K562 (cell line): ENCODE data around the gene TARS3. TPM values are rescaled to one million over a fixed set of nuclear protein-coding genes. Genes with fewer than 3 reads are reported as not detected.

Source experiments
- ATAC-seq: fragments of 200-7000 bp; cut with Tn5 transposase; 3 replicates; pipeline ENCODE4 v1.9.1; 2020; ENCODE audit warnings: moderate library complexity
- BruUV-seq: library from RNA; stranded (reverse); fragments of 400-500 nt; replicated peaks from 2 replicates; lab custom pipeline; 2021; lab: Mats Ljungman, UMichigan
- CTCF ChIA-PET: fragments of 300-600 bp; formaldehyde crosslinking; extraction: SDS; loops from one replicate; lab custom pipeline; 2021; ENCODE audit warnings: low intra/inter-chr PET ratio; lab: Yijun Ruan, JAX
- POLR2A ChIA-PET: fragments of 300-600, 350-650 bp; sonication (Branson Sonifier 250); formaldehyde crosslinking; extraction: SDS; loops from one replicate; lab custom pipeline; 2021; ENCODE audit warnings: antibody characterized with exemption, inconsistent platforms; lab: Yijun Ruan, JAX
- DNase-seq, 4 experiments: peaks; one replicate each; pipeline versions ENCODE4 v3.0.0 to v3.0.0-alpha.2; 2011 to 2018; ENCODE audit warnings: low spot score in 3 of 4, mixed read lengths in 3 of 4; ENCODE audit errors: extremely low read depth in 1 of 4
- FAIRE-seq: peaks from 2 replicates; lab custom pipeline; 2011; peaks lifted over from hg19 to GRCh38; lab: Jason Lieb, UNC
- H2AFZ ChIP-seq: 2 replicates; pipeline ENCODE4 v1.6.0; 2011; ENCODE audit warnings: low read depth, low read length, control low read depth, inconsistent platforms
- H3K27ac ChIP-seq: fragments of 200-600 bp; 3 replicates; pipeline ENCODE4 v1.8.0; 2011; ENCODE audit warnings: low read depth, mild to moderate bottlenecking, control low read depth, inconsistent platforms, low read length, moderate library complexity, mixed read lengths; ENCODE audit errors: extremely low read depth
- H3K27me3 ChIP-seq, 2 experiments: fragments of 300-600 bp in 1 of 2; 2 replicates in 1 of 2; 3 replicates in 1 of 2; pipeline versions ENCODE4 v1.6.0 to v1.8.0; 2011; ENCODE audit warnings: inconsistent platforms in 2 of 2, low read length in 2 of 2, mild to moderate bottlenecking in 1 of 2, mixed read lengths in 1 of 2, moderate library complexity in 1 of 2; ENCODE audit not compliant: control insufficient read depth in 2 of 2, insufficient read depth in 2 of 2
- H3K36me3 ChIP-seq: fragments of 300-600 bp; 3 replicates; pipeline ENCODE4 v1.8.0; 2011; ENCODE audit warnings: mild to moderate bottlenecking, low read length, inconsistent platforms; ENCODE audit not compliant: control insufficient read depth, insufficient read depth
- H3K4me1 ChIP-seq, 2 experiments: fragments of 200-600 bp in 1 of 2; replicated peaks in 1 of 2; 2 replicates in 1 of 2; 3 replicates in 1 of 2; pipeline versions ENCODE4 v1.5.1 to v1.8.0; 2011; ENCODE audit warnings: inconsistent platforms in 2 of 2, low read length in 2 of 2, mild to moderate bottlenecking in 1 of 2, mixed read lengths in 1 of 2, moderate library complexity in 1 of 2; ENCODE audit not compliant: control insufficient read depth in 2 of 2, insufficient read depth in 2 of 2
- H3K4me2 ChIP-seq: 2 replicates; pipeline ENCODE4 v1.6.1; 2011; ENCODE audit warnings: low read length, control low read depth, inconsistent platforms, mixed read lengths; ENCODE audit not compliant: insufficient read depth
- H3K4me3 ChIP-seq: fragments of 200-600 bp; sonication (generic), shearing (Covaris generic); 2 replicates; pipeline ENCODE4 v1.5.1; 2016; ENCODE audit warnings: control low read depth, inconsistent platforms
- H3K79me2 ChIP-seq: fragments of 200-600 bp; 3 replicates; pipeline ENCODE4 v1.8.0; 2011; ENCODE audit warnings: low read length, inconsistent platforms; ENCODE audit not compliant: control insufficient read depth, insufficient read depth
- H3K9ac ChIP-seq, 2 experiments: 2 replicates each; pipeline versions ENCODE4 v1.6.0 to v1.6.1; 2011; ENCODE audit warnings: low read depth in 2 of 2, low read length in 2 of 2, control low read depth in 1 of 2, inconsistent platforms in 1 of 2, mild to moderate bottlenecking in 1 of 2, mixed read lengths in 1 of 2; ENCODE audit not compliant: insufficient read depth in 1 of 2
- H3K9me1 ChIP-seq: one replicate; pipeline ENCODE4 v1.6.0; 2011; ENCODE audit warnings: inconsistent platforms, mild to moderate bottlenecking, low read length, moderate library complexity; ENCODE audit not compliant: control insufficient read depth, insufficient read depth
- H3K9me3 ChIP-seq: replicated peaks from 2 replicates; pipeline ENCODE4 v1.5.1; 2011; ENCODE audit warnings: low read depth, low read length, inconsistent platforms; ENCODE audit not compliant: control insufficient read depth, insufficient read depth
- H4K20me1 ChIP-seq: replicated peaks from 2 replicates; pipeline ENCODE4 v1.6.1; 2011; ENCODE audit warnings: low read length, inconsistent platforms, mixed read lengths; ENCODE audit not compliant: control insufficient read depth, insufficient read depth
- ADNP ChIP-seq: fragments of 200-800 bp; sonication (Bioruptor generic); IDR thresholded peaks from 2 replicates; pipeline ENCODE4 v1.6.1; 2016; ENCODE audit warnings: missing genetic modification characterization, missing compliant biosample characterization
- FOSL1 ChIP-seq: fragments of 200-800 bp; sonication (Bioruptor generic); conservative IDR thresholded peaks from 2 replicates; pipeline ENCODE4 v1.6.1; 2016; ENCODE audit warnings: missing genetic modification characterization, missing compliant biosample characterization
- POLR2AphosphoS5 ChIP-seq: IDR thresholded peaks from 2 replicates; pipeline ENCODE4 v1.6.1; 2011; ENCODE audit warnings: mild to moderate bottlenecking, low read depth, low read length, moderate library complexity; ENCODE audit not compliant: control insufficient read depth, insufficient read depth
- ZNF146 ChIP-seq: IDR thresholded peaks from one replicate; pipeline ENCODE4 v1.6.1; 2018; ENCODE audit warnings: missing compliant biosample characterization; ENCODE audit not compliant: unreplicated experiment
- ZNF79 ChIP-seq: fragments of 250-450 bp; sonication (Bioruptor Pico); IDR thresholded peaks from 2 replicates; pipeline ENCODE4 v1.4.0; 2020; ENCODE audit warnings: low read depth, mild to moderate bottlenecking, moderate library complexity
- WGBS: fragments of 100-300 bp; shearing (Covaris generic); methylation state at CpG from one replicate; pipeline ENCODE4 v1.1.6; 2016; ENCODE audit warnings: low coverage, mixed read lengths; ENCODE audit not compliant: insufficient coverage; ENCODE audit errors: missing lambda C conversion rate; 5-methylcytosine and 5-hydroxymethylcytosine counted together
- in situ Hi-C: fragments of 300-500 bp; cut with MboI; formaldehyde crosslinking; loops from 4 replicates; pipeline ENCODE4 v1.15.0; 2018; ENCODE audit warnings: inconsistent platforms, mixed read lengths
- intact Hi-C: fragments of 100-400 bp; cut with micrococcal nuclease; formaldehyde crosslinking; loops from 2 replicates; pipeline ENCODE4 v1.14.2; 2022
- polyA plus RNA-seq, 8 experiments: library from polyadenylated mRNA; depleted of rRNA in 4 of 8; stranded (reverse) in 5 of 8; unstranded in 3 of 8; fragments of >200 nt; fragmentation: Nextera tagmentation in 2 of 8; fragmentation: Illumina TruSeq in 1 of 8; extraction: Ambion mirVana in 2 of 8; extraction: Trizol in 1 of 8; gene quantifications; 2 replicates each; pipeline versions ENCODE4 v1.2.1 to v1.2.3, GENCODE V29; 2011 to 2014; ENCODE audit warnings: inconsistent platforms in 1 of 8, missing spikeins in 1 of 8
- total RNA-seq, 7 experiments: library from RNA; depleted of rRNA in 6 of 7; stranded (reverse); fragments of >200 nt in 6 of 7; fragmentation: Illumina TruSeq in 2 of 7; extraction: Trizol in 2 of 7; gene quantifications; 2 replicates each; pipeline versions ENCODE4 v1.2.1 to v1.2.3, GENCODE V29; 2011 to 2021; ENCODE audit warnings: low replicate concordance in 1 of 7

The TARS3 gene
- total and polyA plus RNA-seq, 9 of the 15 experiments (the other 6 are each of a cell fraction or from before 2014, with no cell fraction given): 2.1 to 14.7 (median 9.8) TPM

GRCh38 chr15:101684877-101685276 lies 39.4 kb downstream of the TARS3 start:
- Histone ChIP-seq H3K4me1 (no peaks in the 10 kb centered on the region), H3K9me1 (no peaks in the 10 kb centered on the region), H4K20me1 (no peaks in the 10 kb centered on the region), H3K4me3 (no peak overlapping the region), H3K9me3 (no peaks in the 10 kb centered on the region), H2AFZ (no peak overlapping the region), H3K9ac (no peak overlapping the region), H3K79me2 (no peaks in the 10 kb centered on the region), H3K27me3 (no peaks in the 10 kb centered on the region), H3K4me2 (no peak overlapping the region), H3K36me3 (peaks cover 24% of the 10 kb centered on the region), H3K27ac (no peak overlapping the region)
- no TSS peak for BruUV-seq
- intact Hi-C loops: no loop called here
- ATAC-seq (no peak), DNase-seq (no peak), FAIRE-seq (no peak)
- 87% methylated on average over 3 of the region's 3 CpGs for WGBS
- in situ Hi-C loops: no loop called here
- ChIA-PET POLR2A (no interaction called here), CTCF (no interaction called here)
- no peak for TF ChIP-seq ADNP

GRCh38 chr15:101684384-101684783 lies 39.9 kb downstream of the TARS3 start:
- Histone ChIP-seq H3K36me3 (peaks cover 24% of the 10 kb centered on the region; the same call in 2 of the 3 replicates), H3K4me2 (no peak overlapping the region), H3K27ac (no peak overlapping the region), H3K27me3 (no peaks in the 10 kb centered on the region), H3K9ac (no peak overlapping the region), H3K79me2 (no peaks in the 10 kb centered on the region), H3K4me3 (no peak overlapping the region), H3K9me3 (no peaks in the 10 kb centered on the region), H3K4me1 (no peaks in the 10 kb centered on the region), H4K20me1 (no peaks in the 10 kb centered on the region), H3K9me1 (no peaks in the 10 kb centered on the region), H2AFZ (no peak overlapping the region)
- ATAC-seq (no peak), DNase-seq (no peak), FAIRE-seq (no peak)
- ChIA-PET CTCF (no interaction called here), POLR2A (no interaction called here)
- in situ Hi-C loops (no loop called here), intact Hi-C loops (no loop called here)
- WGBS: 17% methylated on average over 1 of the region's 1 CpG
- no TSS peak for BruUV-seq
- no peak for TF ChIP-seq ZNF146 (CRISPR knock-in tag)
- TF ChIP-seq ZNF79 (CRISPR knock-in tag): 0 out of 2 replicates have a peak, but pooled peaks have one; percentile 34
- TF ChIP-seq POLR2AphosphoS5: no peak
- peak; percentile 79 for TF ChIP-seq FOSL1 (tag)
